ENCODE measurements around the gene ATP8B4. TPM values are rescaled to one million over a fixed set of nuclear protein-coding genes. Genes with fewer than 3 reads are reported as not detected.

Gene ATP8B4
- total and polyA plus RNA-seq, 10 of the 15 experiments (the other 5 are each of a cell fraction or from before 2014, with no cell fraction given): 0.02 to 0.94 (median 0.19) TPM

- no peak overlapping the region for H3K27ac ChIP-seq (ENCODE audit: control insufficient read depth, insufficient read depth)
- no peaks in the 10 kb centered on the region for H3K79me2 ChIP-seq (ENCODE audit: control insufficient read depth, insufficient read depth, low read length)
- no peak for FAIRE-seq
- no peaks in the 10 kb centered on the region for H3K4me1 ChIP-seq (ENCODE audit: control insufficient read depth, insufficient read depth, low read length)
- ChIA-PET POLR2A (no interaction called here), SMC1A (ENCODE audit: uncharacterized antibody, unreplicated experiment) (interaction anchor here (0.6 to 2.2 kb wide), 4 partner anchors 11 to 169 kb away, joined by 5 to 13 read pairs (median 7); no protein-coding TSS in a partner anchor), RAD21 (ENCODE audit: unreplicated experiment) (interaction anchor here (1.7 to 2.7 kb wide), 2 partner anchors 169 to 724 kb away, joined by 9 to 21 read pairs; partner anchors contain the start of gene FGF7), CTCF (interaction anchor here (0.7 to 4.5 kb wide), 11 partner anchors 9 to 1794 kb away, joined by 3 to 21 read pairs (median 8); partner anchors contain the start of gene FGF7)
- no peak overlapping the region for H3K4me2 ChIP-seq (ENCODE audit: control insufficient read depth, insufficient read depth)
- no peak for DNase-seq (ENCODE audit: low read depth, low spot score)
- BruUV-seq (replicated peaks): no TSS peak
- H3K36me3 ChIP-seq (ENCODE audit: control insufficient read depth in 2 of 2, insufficient read depth in 2 of 2, low read length in 1 of 2): no peaks in the 10 kb centered on the region
- no peak overlapping the region for H3K4me3 ChIP-seq
- no peak overlapping the region for H3K9ac ChIP-seq (ENCODE audit: control insufficient read depth, insufficient read depth, low read length)
- no peaks in the 10 kb centered on the region; a peak in 1 of 4 replicates for H3K27me3 ChIP-seq (replicated peaks in 1 of 2; ENCODE audit: control insufficient read depth in 2 of 2, insufficient read depth in 2 of 2, low read length in 1 of 2)
- 68% methylated on average over 2 of the region's 2 CpGs for WGBS (ENCODE audit: insufficient coverage, insufficient replicate concordance, low lambda C conversion rate, missing lambda C conversion rate)
- in situ Hi-C loops (cut with MboI) (loop anchor here (10.0 kb wide), 3 partner anchors 722 to 1792 kb away; partner anchors contain the start of gene FGF7), intact Hi-C loops (cut with micrococcal nuclease; ENCODE audit: unreplicated experiment) (loop anchor here (5.0 kb wide), 4 partner anchors 89 to 1284 kb away; no protein-coding TSS in a partner anchor)
- H4K20me1 ChIP-seq (ENCODE audit: control insufficient read depth, insufficient read depth): no peaks in the 10 kb centered on the region
- TF ChIP-seq NKRF (conservative IDR thresholded peaks at IDR 0.05): no peak
- TF ChIP-seq TCF12 (IDR thresholded peaks at IDR 0.05; ENCODE audit: low read depth, low read length): no peak
- no peak for TF ChIP-seq RELB (IDR thresholded peaks at IDR 0.05; ENCODE audit: low read depth)
- TF ChIP-seq ATF3 (IDR thresholded peaks at IDR 0.05; ENCODE audit: borderline replicate concordance, extremely low read depth, low read depth, low read length): no peak
- TF ChIP-seq REST (IDR thresholded peaks at IDR 0.05; ENCODE audit: low read depth, low read length): no peak
- no peak for TF ChIP-seq JUND (IDR thresholded peaks at IDR 0.05; ENCODE audit: low read depth, low read length)
- no peak for TF ChIP-seq ZBED1 (IDR thresholded peaks at IDR 0.05; ENCODE audit: borderline replicate concordance)
- no peak for TF ChIP-seq SIX5 (IDR thresholded peaks at IDR 0.05; ENCODE audit: low read depth, low read length, severe bottlenecking)
- no peak for TF ChIP-seq USF1 (IDR thresholded peaks at IDR 0.05; ENCODE audit: borderline replicate concordance, extremely low read length, insufficient read depth, low read depth, low read length)
- TF ChIP-seq HDGF (IDR thresholded peaks at IDR 0.05): no peak
- no peak for TF ChIP-seq RBBP5 (conservative IDR thresholded peaks at IDR 0.05)
- TF ChIP-seq WRNIP1 (IDR thresholded peaks at IDR 0.05; ENCODE audit: borderline replicate concordance, low read depth, low read length): no peak
- TF ChIP-seq ZNF207 (IDR thresholded peaks at IDR 0.05; ENCODE audit: borderline replicate concordance): no peak
- no peak for TF ChIP-seq NFYA (IDR thresholded peaks at IDR 0.05; ENCODE audit: borderline replicate concordance, low read depth, low read length)
- H2AFZ ChIP-seq (ENCODE audit: control insufficient read depth, low read depth, low read length): no peak overlapping the region
- no peak for ATAC-seq
- H3K9me3 ChIP-seq (replicated peaks; ENCODE audit: control insufficient read depth, insufficient read depth, low read length): no peaks in the 10 kb centered on the region
These were observed 27.6 kb upstream of the ATP8B4 start for GRCh38 chr15:50146632-50147031.

Data from GM12878 (cell line).